ENCODE data around the gene DPH2.

DNA sequence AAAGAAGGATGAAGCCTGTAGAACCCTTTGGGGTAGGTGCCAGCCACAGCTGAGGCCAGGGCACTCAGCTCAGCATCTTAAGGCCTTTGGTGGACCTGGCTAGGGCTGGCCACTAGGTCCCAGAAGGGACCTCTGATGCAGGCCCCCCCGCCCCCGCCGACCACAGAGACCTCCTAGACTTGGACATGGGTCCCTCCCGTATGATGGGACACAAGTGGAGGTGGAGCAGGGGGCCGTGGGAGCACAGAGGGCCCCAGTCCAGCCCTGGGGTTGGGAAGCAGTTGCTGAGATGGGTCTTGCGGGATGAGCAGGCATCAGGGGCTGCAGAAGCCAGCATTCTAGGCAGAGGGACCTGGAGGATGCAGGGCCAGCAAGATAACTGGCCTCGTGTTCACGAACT is 12.4 kb downstream of the DPH2 start:
- TF ChIP-seq, protein P1, sequence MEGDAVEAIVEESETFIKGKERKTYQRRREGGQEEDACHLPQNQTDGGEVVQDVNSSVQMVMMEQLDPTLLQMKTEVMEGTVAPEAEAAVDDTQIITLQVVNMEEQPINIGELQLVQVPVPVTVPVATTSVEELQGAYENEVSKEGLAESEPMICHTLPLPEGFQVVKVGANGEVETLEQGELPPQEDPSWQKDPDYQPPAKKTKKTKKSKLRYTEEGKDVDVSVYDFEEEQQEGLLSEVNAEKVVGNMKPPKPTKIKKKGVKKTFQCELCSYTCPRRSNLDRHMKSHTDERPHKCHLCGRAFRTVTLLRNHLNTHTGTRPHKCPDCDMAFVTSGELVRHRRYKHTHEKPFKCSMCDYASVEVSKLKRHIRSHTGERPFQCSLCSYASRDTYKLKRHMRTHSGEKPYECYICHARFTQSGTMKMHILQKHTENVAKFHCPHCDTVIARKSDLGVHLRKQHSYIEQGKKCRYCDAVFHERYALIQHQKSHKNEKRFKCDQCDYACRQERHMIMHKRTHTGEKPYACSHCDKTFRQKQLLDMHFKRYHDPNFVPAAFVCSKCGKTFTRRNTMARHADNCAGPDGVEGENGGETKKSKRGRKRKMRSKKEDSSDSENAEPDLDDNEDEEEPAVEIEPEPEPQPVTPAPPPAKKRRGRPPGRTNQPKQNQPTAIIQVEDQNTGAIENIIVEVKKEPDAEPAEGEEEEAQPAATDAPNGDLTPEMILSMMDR (IDR thresholded peaks at IDR 0.05) = no peak
- TF ChIP-seq POLR2A (IDR thresholded peaks at IDR 0.05) = no peak

Data from uterus (tissue), 2 donors.